GM12878 (cell line): ENCODE results near the gene PDGFB. TPM values are rescaled to one million over a fixed set of nuclear protein-coding genes. Genes with fewer than 3 reads are reported as not detected.

Experiments
- ATAC-seq: fragments of 200-7000 bp; cut with Tn5 transposase; 3 replicates; pipeline ENCODE4 v1.9.1; 2020; ENCODE audit warnings: mild to moderate bottlenecking, moderate library complexity
- BruUV-seq: library from RNA; stranded (reverse); fragments of 400-500 nt; replicated peaks from 2 replicates; lab custom pipeline; 2021; lab: Mats Ljungman, UMichigan
- CTCF ChIA-PET: fragments of 300-600 bp; sonication (Branson Sonifier 250); formaldehyde crosslinking; extraction: SDS; loops from one replicate; lab custom pipeline; 2021; ENCODE audit warnings: inconsistent platforms; lab: Yijun Ruan, JAX
- POLR2A ChIA-PET: fragments of 350-600 bp; formaldehyde crosslinking; extraction: SDS; loops from one replicate; lab custom pipeline; 2021; ENCODE audit warnings: inconsistent platforms; lab: Charles Lee
- RAD21 ChIA-PET: fragments of 300-600 bp; sonication (Branson Sonifier 250); formaldehyde crosslinking; loops from one replicate; lab custom pipeline; 2023; ENCODE audit warnings: antibody characterized with exemption; ENCODE audit not compliant: unreplicated experiment; lab: Charles Lee
- SMC1A ChIA-PET: fragments of 300-600 bp; sonication (Branson Sonifier 250); formaldehyde crosslinking; loops from one replicate; lab custom pipeline; 2023; ENCODE audit not compliant: unreplicated experiment, uncharacterized antibody; lab: Charles Lee
- DNase-seq: peaks from one replicate; pipeline ENCODE4 v3.0.0-alpha.2; 2011; ENCODE audit warnings: low read depth, low spot score
- FAIRE-seq: peaks from 3 replicates; lab custom pipeline; 2011; peaks lifted over from hg19 to GRCh38; lab: Jason Lieb, UNC
- H2AFZ ChIP-seq: 2 replicates; pipeline ENCODE4 v1.6.0; 2011; ENCODE audit warnings: low read depth, low read length, control low read depth; ENCODE audit not compliant: control insufficient read depth
- H3K27ac ChIP-seq: 2 replicates; pipeline ENCODE4 v1.5.1; 2011; ENCODE audit warnings: control low read depth; ENCODE audit not compliant: control insufficient read depth, insufficient read depth
- H3K27me3 ChIP-seq, 2 experiments: replicated peaks in 1 of 2; 2 replicates each; pipeline versions ENCODE4 v1.6.0 to v1.6.1; 2011; ENCODE audit warnings: low read length in 1 of 2; ENCODE audit not compliant: control insufficient read depth in 2 of 2, insufficient read depth in 2 of 2
- H3K36me3 ChIP-seq, 2 experiments: 2 replicates each; pipeline ENCODE4 v1.5.1; 2011; ENCODE audit warnings: low read length in 1 of 2; ENCODE audit not compliant: control insufficient read depth in 2 of 2, insufficient read depth in 2 of 2
- H3K4me1 ChIP-seq: 2 replicates; pipeline ENCODE4 v1.6.1; 2011; ENCODE audit warnings: mild to moderate bottlenecking, low read length, moderate library complexity, mixed read lengths; ENCODE audit not compliant: control insufficient read depth, insufficient read depth
- H3K4me2 ChIP-seq: 2 replicates; pipeline ENCODE4 v1.6.0; 2011; ENCODE audit warnings: control low read depth; ENCODE audit not compliant: control insufficient read depth, insufficient read depth
- H3K4me3 ChIP-seq: fragments of 200-600 bp; sonication (generic); 2 replicates; pipeline ENCODE4 v1.5.1; 2016
- H3K79me2 ChIP-seq: 2 replicates; pipeline ENCODE4 v1.6.0; 2011; ENCODE audit warnings: low read length; ENCODE audit not compliant: control insufficient read depth, insufficient read depth
- H3K9ac ChIP-seq: 2 replicates; pipeline ENCODE4 v1.8.0; 2011; ENCODE audit warnings: low read length, control low read depth, mixed read lengths; ENCODE audit not compliant: control insufficient read depth, insufficient read depth
- H3K9me3 ChIP-seq: replicated peaks from 3 replicates; pipeline ENCODE4 v1.5.1; 2011; ENCODE audit warnings: mild to moderate bottlenecking, low read length; ENCODE audit not compliant: control insufficient read depth, insufficient read depth
- H4K20me1 ChIP-seq: 2 replicates; pipeline ENCODE4 v1.6.0; 2011; ENCODE audit not compliant: control insufficient read depth, insufficient read depth
- CBX5 ChIP-seq: sonication (generic); IDR thresholded peaks from 2 replicates; pipeline ENCODE4 v1.6.1; 2016; ENCODE audit warnings: low read depth, moderate library complexity, mild to moderate bottlenecking, inconsistent platforms
- CHD2 ChIP-seq: IDR thresholded peaks from 2 replicates; pipeline ENCODE4 v1.6.1; 2011; ENCODE audit warnings: low read depth, low read length, improper control_type of control experiment, borderline replicate concordance
- CTCF ChIP-seq, 3 experiments: IDR thresholded peaks in 2 of 3; conservative IDR thresholded peaks in 1 of 3; 2 replicates each; pipeline ENCODE4 v1.5.1; 2011; ENCODE audit warnings: low read depth in 3 of 3, low read length in 3 of 3, mild to moderate bottlenecking in 3 of 3, control low read depth in 2 of 3, moderate library complexity in 2 of 3, inconsistent platforms in 1 of 3, mixed read lengths in 1 of 3; ENCODE audit not compliant: control insufficient read depth in 2 of 3, insufficient read depth in 1 of 3; ENCODE audit errors: extremely low read depth in 1 of 3
- EP300 ChIP-seq, 2 experiments: fragments of 150-350 bp in 1 of 2; IDR thresholded peaks; 2 replicates each; pipeline ENCODE4 v1.6.1; 2011 to 2012; ENCODE audit warnings: low read depth in 2 of 2, low read length in 2 of 2, borderline replicate concordance in 1 of 2, improper control_type of control experiment in 1 of 2, inconsistent platforms in 1 of 2; ENCODE audit not compliant: control insufficient read depth in 1 of 2
- HCFC1 ChIP-seq: fragments of 150-350 bp; IDR thresholded peaks from 2 replicates; pipeline ENCODE4 v1.6.1; 2014; ENCODE audit warnings: low read length
- NR2C2 ChIP-seq: IDR thresholded peaks from 2 replicates; pipeline ENCODE4 v1.6.1; 2011; ENCODE audit warnings: borderline replicate concordance, low read depth; ENCODE audit not compliant: control insufficient read depth, insufficient read length
- SIX5 ChIP-seq: IDR thresholded peaks from 2 replicates; pipeline ENCODE4 v1.6.1; 2011; ENCODE audit warnings: mild to moderate bottlenecking, low read depth, low read length, moderate library complexity; ENCODE audit not compliant: severe bottlenecking
- TAF1 ChIP-seq: IDR thresholded peaks from 2 replicates; pipeline ENCODE4 v1.6.1; 2011; ENCODE audit warnings: mild to moderate bottlenecking, low read depth, low read length, borderline replicate concordance
- TCF12 ChIP-seq: IDR thresholded peaks from 2 replicates; pipeline ENCODE4 v1.6.1; 2011; ENCODE audit warnings: low read depth, mild to moderate bottlenecking, low read length
- USF1 ChIP-seq: IDR thresholded peaks from 2 replicates; pipeline ENCODE4 v1.6.1; 2011; ENCODE audit warnings: borderline replicate concordance, low read depth, mild to moderate bottlenecking, moderate library complexity, mixed read lengths, low read length; ENCODE audit not compliant: insufficient read depth; ENCODE audit errors: extremely low read length
- ZBTB33 ChIP-seq: fragments of 450-650 bp; IDR thresholded peaks from 2 replicates; pipeline ENCODE4 v1.6.1; 2017; ENCODE audit warnings: mild to moderate bottlenecking
- ZNF622 ChIP-seq: fragments of 450-650 bp; IDR thresholded peaks from 2 replicates; pipeline ENCODE4 v1.6.1; 2017; ENCODE audit warnings: mild to moderate bottlenecking, inconsistent platforms
- WGBS: methylation state at CpG from one replicate; pipeline ENCODE4 v1.1.6; 2016; ENCODE audit warnings: low lambda C conversion rate; ENCODE audit not compliant: insufficient replicate concordance, insufficient coverage; ENCODE audit errors: missing lambda C conversion rate; 5-methylcytosine and 5-hydroxymethylcytosine counted together
- in situ Hi-C: fragments of 300-500 bp; cut with MboI; formaldehyde crosslinking; loops from 9 replicates; pipeline ENCODE4 v1.14.3; 2018; ENCODE audit warnings: mixed read lengths
- intact Hi-C: fragments of 100-400 bp; cut with micrococcal nuclease; formaldehyde crosslinking; loops from one replicate; pipeline ENCODE4 v1.14.2; 2022; ENCODE audit not compliant: unreplicated experiment
- polyA plus RNA-seq, 11 experiments: library from polyadenylated mRNA; depleted of rRNA in 4 of 11; unstranded in 6 of 11; stranded (reverse) in 5 of 11; fragments of >200 nt; fragmentation: Nextera tagmentation in 4 of 11; fragmentation: Illumina TruSeq in 1 of 11; extraction: Ambion mirVana in 4 of 11; extraction: Trizol in 1 of 11; gene quantifications; 1 replicate in 1 of 11; 2 replicates in 10 of 11; pipeline versions ENCODE4 v1.2.1 to v1.2.3, GENCODE V29; 2011 to 2016; ENCODE audit warnings: inconsistent platforms in 2 of 11, missing spikeins in 2 of 11, low read depth in 1 of 11
- total RNA-seq, 4 experiments: library from RNA; depleted of rRNA in 3 of 4; stranded (reverse); fragments of >200 nt in 3 of 4; fragmentation: Illumina TruSeq in 1 of 4; extraction: Trizol in 1 of 4; gene quantifications; 2 replicates each; pipeline versions ENCODE4 v1.2.1 to v1.2.3, GENCODE V29; 2013 to 2021
- TF ChIP-seq, protein P1 (sequence below): fragments of 450-650 bp; IDR thresholded peaks from 2 replicates; pipeline ENCODE4 v1.6.1; 2016; ENCODE audit warnings: mild to moderate bottlenecking, moderate library complexity, borderline replicate concordance

The PDGFB gene
- total and polyA plus RNA-seq, 10 of the 15 experiments (the other 5 are each of a cell fraction or from before 2014, with no cell fraction given): 0.13 to 1.1 (median 0.56) TPM; not detected in 1

DNA sequence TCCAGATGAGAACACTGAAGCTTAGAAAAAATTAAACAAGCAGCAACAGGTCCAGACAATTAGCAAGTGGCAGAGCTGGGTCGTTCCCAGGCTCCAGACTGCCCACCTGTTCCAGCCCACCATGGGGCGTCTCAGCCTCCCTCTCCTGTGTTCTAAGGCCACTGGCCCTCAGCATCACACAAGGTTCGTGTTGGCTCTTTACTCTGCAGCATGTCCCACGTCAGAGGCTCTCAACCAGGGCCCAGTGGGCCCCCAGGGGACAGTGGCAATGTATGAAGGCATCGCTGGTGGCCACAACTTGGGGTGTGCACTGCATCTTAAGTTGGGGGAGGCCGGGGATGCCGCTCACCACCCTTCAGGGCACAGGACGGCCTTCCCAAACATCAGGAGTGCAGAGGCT lies 6.2 kb downstream of the PDGFB start (continued):
- TF ChIP-seq, protein P1, sequence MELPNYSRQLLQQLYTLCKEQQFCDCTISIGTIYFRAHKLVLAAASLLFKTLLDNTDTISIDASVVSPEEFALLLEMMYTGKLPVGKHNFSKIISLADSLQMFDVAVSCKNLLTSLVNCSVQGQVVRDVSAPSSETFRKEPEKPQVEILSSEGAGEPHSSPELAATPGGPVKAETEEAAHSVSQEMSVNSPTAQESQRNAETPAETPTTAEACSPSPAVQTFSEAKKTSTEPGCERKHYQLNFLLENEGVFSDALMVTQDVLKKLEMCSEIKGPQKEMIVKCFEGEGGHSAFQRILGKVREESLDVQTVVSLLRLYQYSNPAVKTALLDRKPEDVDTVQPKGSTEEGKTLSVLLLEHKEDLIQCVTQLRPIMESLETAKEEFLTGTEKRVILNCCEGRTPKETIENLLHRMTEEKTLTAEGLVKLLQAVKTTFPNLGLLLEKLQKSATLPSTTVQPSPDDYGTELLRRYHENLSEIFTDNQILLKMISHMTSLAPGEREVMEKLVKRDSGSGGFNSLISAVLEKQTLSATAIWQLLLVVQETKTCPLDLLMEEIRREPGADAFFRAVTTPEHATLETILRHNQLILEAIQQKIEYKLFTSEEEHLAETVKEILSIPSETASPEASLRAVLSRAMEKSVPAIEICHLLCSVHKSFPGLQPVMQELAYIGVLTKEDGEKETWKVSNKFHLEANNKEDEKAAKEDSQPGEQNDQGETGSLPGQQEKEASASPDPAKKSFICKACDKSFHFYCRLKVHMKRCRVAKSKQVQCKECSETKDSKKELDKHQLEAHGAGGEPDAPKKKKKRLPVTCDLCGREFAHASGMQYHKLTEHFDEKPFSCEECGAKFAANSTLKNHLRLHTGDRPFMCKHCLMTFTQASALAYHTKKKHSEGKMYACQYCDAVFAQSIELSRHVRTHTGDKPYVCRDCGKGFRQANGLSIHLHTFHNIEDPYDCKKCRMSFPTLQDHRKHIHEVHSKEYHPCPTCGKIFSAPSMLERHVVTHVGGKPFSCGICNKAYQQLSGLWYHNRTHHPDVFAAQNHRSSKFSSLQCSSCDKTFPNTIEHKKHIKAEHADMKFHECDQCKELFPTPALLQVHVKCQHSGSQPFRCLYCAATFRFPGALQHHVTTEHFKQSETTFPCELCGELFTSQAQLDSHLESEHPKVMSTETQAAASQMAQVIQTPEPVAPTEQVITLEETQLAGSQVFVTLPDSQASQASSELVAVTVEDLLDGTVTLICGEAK: no peak
- TF ChIP-seq HCFC1 (no peak), TAF1 (no peak), SIX5 (no peak), ZNF622 (no peak)

- POLR2A ChIA-PET: no interaction called here
- intact Hi-C loops: no loop called here
- no peak for TF ChIP-seq CBX5
- TF ChIP-seq TCF12: no peak
- TF ChIP-seq EP300 (IDR thresholded peaks at IDR 0.05; ENCODE audit: borderline replicate concordance in 1 of 2, control insufficient read depth in 1 of 2, low read depth in 2 of 2, low read length in 2 of 2): no peak
- TF ChIP-seq USF1: no peak
- TF ChIP-seq CHD2: no peak
- TF ChIP-seq NR2C2: no peak
- TF ChIP-seq ZBTB33: no peak
- TF ChIP-seq CTCF (IDR thresholded peaks at IDR 0.05 in 2 of 3, conservative IDR thresholded peaks at IDR 0.05 in 1 of 3; ENCODE audit: control insufficient read depth in 2 of 3, extremely low read depth in 1 of 3, insufficient read depth in 1 of 3, low read depth in 3 of 3, low read length in 3 of 3): no peak
- TF ChIP-seq SIX5: no peak
- TF ChIP-seq, all 136 proteins: peak for 0
Measured at GRCh38 chr22:39238101-39238466, 6.7 kb downstream of the PDGFB start.

More at GRCh38 chr22:39238101-39238466, 6.7 kb downstream of the PDGFB start:
- ChIA-PET SMC1A (no interaction called here), RAD21 (no interaction called here), CTCF (no interaction called here)
- in situ Hi-C loops: no loop called here
- H3K36me3 ChIP-seq: no peaks in the 10 kb centered on the region
- no peak overlapping the region for H3K4me2 ChIP-seq
- no peaks in the 10 kb centered on the region for H3K9me3 ChIP-seq
- ATAC-seq: no peak
- no peak overlapping the region for H2AFZ ChIP-seq
- H3K4me3 ChIP-seq: no peak overlapping the region
- no peak for DNase-seq
- H3K27me3 ChIP-seq: peaks cover 8% of the 10 kb centered on the region in 2 experiments
- WGBS: 59% methylated on average over 5 of the region's 5 CpGs
- H4K20me1 ChIP-seq: no peaks in the 10 kb centered on the region
- no peaks in the 10 kb centered on the region for H3K79me2 ChIP-seq
- no TSS peak for BruUV-seq
- H3K27ac ChIP-seq: no peak overlapping the region
- H3K9ac ChIP-seq: no peak overlapping the region
- H3K4me1 ChIP-seq: peaks cover 35% of the 10 kb centered on the region
- no peak for FAIRE-seq
